NCI-H187 treated with DMSO at 0.1 percent for 48 hours (cell line): ENCODE results near the gene SLC35F3.
"Not testable (repeated sequence)": the region's sequence is repeated elsewhere in the genome, so short reads cannot be mapped to it uniquely, and the experiment has no call there.

Experiments
- DNase-seq: peaks from one replicate; lab custom pipeline; 2025; lab: John Stamatoyannopoulos, UW

Gene SLC35F3

DNA sequence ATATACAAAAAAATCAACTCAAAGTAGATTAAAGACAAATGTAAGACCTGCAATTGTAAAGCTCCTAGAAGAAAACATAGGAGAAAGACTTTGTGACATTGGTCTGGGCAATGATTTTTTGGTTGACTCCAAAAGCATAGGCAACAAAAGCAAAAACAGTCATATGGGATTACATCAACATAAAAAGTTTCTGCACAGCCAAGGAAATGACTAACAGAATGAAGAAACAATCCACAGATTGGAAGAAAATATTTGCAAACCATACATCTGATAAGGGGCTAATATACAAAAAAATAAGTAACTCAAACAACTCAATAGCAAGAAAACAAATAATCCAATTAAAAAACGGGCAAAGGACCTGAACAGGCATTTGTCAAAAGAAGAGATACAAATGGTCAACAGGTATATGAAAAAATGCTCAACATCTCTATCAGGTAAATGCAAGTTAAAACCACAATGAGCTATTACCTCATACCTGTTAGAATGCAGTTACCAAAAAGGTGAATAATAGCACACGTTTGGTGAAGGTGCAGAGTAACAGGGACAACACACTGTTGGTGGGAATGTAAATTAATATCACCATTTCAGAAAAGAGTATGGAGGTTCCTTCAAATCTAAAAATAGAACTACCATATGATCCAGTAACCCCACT, 295.1 kb downstream of the SLC35F3 start:
- DNase-seq, result no peak

DNA sequence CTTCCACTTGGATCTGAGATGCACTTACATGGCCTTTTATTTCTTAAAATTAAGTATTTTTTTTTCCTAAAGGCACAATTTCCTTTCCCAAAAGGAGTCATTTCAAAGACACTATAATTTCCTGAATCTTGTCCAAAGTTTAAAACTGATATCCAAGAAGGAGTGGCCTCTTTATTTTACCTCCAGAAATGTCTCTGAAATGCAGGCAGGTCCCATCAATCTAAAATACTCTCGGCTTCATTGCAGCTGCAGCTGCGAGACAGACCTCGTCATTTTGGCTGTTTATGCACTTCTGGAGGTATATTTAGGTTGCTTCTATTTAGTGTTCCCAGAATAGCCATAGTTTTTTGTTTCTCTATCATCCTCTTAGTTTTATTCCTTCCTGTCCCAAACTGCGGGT, 296.1 kb downstream of the SLC35F3 start:
- DNase-seq, result no peak

DNA sequence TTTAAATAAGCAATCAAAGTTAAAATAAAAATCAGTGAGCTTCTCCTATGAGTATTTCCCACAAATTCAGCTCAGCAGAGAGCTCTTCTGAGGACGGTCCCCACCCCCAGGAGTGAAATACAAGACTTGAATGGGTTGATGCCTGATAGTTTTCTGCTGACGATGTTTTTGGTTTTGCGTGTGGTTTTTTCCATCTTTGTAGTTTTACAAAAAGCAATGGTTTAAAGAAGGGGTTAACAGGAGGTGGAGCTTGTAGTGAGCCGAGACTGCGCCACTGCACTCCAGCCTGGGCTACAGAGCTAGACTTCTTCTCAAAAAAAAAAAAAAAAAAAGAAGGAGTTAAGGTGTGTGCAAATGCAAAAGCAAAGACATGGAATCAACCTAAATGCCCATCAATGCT, 297.1 kb downstream of the SLC35F3 start:
- no peak for DNase-seq

DNA sequence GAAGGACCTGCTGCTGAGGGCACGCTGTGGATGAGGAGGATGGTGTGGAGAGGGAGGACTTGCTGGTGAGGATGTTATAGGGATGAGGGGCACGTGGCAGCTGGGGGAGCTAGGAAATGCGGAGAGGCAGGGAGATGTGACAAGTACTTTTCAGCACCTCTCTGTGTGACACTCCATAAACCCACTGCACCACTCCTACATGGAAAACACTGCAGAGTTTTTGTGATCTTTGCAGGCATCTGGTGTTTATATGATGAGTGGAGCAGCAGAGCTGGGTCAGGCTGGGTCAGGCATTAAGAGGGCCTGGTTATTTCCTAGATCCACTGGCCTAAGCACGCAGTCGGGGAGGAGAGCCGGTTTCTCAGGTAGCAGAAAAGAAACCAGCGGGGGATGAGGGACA, 301.5 kb downstream of the SLC35F3 start:
- DNase-seq, result no peak

DNA sequence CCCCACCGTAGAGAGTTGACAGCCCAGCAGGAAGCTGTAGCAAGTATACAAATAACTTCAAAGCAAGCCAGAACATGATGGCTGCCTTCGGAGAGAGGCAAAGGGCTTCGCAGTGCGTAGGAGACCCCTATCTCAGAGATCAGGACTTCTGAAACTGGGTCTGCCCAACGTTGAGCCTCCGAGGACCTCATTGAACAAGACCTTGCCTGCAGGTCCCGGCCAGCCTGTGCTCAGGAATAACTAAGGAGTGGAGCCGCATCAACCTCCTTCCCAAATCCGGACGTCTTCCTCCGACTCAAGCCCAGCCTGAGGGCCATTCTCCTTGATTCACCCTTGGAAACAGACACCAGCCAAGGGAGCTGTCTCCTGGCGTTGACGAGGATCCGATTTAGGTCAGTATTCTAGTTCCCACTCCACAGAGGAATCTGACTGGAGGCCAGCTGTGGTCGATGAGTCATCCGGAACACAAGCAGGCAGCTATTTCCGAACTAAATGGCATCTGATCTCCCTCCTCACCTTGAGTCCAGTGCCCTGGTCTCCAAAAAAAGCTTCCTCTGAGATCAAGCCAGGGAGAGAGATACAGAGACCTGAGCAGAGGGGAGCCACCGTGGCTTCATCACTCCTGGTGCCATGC, 302.3 kb downstream of the SLC35F3 start:
- no peak for DNase-seq

DNA sequence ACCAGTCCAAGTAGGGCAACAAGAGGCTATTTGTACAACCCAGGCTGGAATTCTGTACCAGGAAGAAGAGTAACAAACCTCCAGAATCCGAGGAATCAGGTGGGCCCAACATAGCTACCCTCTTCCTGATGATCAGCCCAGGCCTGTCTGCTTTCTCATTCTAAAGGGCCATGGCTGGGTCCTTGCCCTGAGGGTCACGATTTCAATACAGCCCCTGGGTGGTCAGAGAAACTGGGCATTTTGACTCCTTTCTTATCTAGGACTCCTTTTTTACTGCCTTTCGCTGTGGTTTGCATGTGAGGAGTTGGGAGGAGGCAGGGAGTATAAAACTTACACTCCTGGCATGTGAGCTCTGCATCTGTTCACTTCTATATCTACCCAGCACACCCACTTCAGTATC, 303.9 kb downstream of the SLC35F3 start:
- no peak for DNase-seq

DNA sequence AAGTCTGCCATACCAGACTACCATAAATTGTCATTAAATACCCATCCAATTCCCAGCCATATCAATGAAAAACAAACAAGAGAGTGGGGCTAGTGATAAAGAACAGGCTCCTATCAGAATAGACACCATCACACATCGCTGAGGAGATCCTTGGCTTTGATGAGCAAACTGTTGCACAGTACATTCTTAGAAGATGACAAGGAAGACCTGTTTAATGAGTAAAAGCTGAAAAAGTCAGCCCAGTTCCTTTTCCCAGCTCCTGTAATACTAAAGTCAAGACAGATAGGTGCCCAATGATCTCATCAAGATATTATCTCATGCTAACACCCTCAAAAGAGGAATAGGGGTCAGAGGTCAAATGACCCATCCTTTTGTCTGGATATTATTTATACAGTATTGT, 304.3 kb downstream of the SLC35F3 start:
- no peak for DNase-seq

DNA sequence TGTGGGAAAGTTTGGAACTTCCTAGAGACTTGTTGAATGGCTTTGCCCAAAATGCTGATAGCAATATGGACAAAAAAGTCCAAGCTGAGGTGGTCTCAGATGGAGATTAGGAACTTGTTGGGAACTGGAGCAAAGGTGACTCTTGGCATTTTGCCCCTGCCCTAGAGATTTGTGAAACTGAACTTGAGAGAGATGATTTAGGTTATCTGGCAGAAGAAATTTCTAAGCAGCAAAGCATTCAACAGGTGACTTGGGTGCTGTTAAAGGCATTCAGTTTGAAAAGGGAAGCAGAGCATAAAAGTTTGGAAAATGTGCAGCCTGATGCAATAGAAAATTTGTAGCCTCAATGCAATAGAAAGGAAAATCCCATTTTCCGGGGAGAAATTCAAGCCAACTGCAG, 306.0 kb downstream of the SLC35F3 start:
- not testable (repeated sequence) for DNase-seq

DNA sequence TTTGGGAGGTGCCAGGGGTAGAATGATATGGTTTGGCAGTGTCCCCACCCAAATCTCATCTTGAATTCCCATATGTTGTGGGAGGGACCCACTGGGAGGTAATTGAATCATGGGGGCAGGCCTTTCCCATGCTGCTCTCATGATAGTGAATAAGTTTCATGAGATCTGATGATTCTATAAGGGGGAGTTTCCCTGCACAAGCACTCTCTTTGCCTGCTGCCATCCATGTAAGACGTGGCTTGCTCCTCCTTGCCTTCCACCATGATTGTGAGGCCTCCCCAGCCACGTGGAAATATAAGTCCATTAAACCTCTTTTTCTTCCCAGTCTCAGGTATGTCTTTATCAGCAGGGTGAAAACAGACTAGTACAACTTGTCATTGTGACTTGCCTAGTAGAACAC, 307.4 kb downstream of the SLC35F3 start:
- DNase-seq, result not testable (repeated sequence)

DNA sequence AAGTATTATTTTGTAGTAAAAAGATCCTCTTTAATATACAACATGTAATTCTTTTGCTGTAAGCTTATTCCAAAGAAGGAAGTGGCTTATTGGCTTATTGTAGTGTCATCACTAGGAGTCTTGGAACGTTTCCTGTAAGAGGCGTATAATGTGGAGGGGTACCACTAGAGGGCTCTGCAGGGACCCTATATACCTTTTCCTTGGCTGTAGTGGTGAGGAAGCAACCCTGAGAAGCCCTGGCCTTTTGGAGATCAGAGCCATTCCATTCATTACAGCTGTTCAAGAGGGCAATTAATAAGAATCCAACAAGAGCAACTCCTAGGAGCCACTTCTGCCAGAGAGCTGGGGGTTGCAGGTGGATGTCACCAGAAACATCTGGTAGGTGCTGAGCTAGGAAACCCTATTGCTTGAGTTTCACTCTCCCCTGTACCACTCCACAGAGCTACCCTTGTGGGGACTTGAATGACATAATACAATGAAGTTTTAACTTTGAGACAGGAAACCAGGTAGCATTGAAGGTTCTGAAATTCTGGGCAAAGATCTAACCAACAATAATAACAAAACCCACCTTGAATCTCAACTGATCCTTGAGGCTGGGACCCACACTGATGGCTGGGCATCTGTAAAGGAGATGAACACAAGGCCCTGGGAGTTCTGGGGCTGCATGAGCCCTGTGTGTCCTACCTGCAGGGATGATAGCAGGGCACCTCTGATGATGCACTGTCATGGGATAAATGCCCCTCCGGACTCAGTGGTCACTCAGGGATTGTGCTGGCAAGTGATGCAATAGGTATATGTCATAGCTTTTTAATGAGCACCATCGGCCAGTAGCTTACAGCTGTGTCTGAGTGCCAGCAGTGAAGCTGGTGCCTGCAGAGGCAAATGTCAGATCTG, 308.5 kb downstream of the SLC35F3 start:
- DNase-seq, result peak; percentile 4

DNA sequence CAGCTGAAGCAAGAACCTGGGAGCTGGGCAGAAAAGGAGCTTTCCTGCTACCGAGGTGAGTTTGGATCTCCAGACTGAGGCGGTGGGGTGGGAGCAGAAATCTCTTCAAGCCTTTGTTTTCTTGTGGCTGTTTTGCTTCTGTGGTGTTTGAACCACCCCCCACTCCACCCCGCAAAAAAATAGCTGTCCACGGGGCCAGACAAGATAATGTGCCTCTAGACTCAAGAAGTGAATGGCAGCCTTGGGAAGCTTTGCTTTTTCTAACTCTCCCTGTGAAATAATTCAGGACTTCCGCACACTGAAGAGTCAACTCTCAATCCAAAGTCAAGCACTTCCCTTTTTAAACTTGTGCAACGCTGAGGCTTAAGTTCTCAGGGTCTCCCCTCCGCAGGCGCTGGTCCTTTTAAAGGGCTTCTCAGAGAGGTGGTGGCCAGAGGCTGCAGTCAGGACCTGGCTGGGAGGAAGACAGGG, 309.2 kb downstream of the SLC35F3 start:
- no peak for DNase-seq

DNA sequence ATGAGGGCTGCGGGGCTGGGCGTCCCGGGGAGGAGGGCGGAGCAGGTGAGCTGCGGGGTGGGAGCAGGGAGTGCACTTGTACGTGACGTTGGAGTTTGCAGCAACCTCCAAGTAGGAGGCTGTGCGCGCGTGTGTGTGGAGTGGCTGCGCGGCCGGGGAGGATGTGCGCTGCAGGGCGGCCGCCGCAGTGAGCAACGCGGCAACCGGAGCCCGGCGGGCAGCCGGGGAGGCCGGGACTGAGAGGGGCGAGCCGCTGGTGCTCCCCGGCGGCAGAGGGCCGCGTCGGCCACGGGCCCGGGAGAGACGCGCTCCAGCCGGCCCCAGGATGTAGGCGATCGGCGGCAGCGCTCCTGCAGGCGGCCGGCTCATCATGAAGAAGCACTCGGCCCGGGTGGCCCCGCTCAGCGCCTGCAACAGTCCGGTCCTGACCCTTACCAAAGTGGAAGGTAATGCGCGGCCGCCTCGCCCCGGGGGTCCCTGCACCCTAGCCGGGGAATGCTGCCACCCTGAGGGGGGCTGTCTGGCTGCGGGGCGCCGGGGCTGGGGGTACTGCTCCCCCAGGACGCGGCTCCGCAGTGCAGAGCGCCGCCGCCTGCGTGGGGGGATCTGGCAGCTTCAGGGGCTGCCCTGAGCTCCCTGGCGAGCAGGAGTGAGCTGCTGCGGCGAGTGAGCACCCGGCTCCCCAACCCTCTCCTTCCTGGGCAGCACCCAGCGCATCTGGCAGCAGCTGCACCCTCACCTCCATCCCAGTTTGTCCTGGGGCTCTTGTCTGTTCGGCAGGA, 309.8 kb downstream of the SLC35F3 start:
- DNase-seq, result no peak

DNA sequence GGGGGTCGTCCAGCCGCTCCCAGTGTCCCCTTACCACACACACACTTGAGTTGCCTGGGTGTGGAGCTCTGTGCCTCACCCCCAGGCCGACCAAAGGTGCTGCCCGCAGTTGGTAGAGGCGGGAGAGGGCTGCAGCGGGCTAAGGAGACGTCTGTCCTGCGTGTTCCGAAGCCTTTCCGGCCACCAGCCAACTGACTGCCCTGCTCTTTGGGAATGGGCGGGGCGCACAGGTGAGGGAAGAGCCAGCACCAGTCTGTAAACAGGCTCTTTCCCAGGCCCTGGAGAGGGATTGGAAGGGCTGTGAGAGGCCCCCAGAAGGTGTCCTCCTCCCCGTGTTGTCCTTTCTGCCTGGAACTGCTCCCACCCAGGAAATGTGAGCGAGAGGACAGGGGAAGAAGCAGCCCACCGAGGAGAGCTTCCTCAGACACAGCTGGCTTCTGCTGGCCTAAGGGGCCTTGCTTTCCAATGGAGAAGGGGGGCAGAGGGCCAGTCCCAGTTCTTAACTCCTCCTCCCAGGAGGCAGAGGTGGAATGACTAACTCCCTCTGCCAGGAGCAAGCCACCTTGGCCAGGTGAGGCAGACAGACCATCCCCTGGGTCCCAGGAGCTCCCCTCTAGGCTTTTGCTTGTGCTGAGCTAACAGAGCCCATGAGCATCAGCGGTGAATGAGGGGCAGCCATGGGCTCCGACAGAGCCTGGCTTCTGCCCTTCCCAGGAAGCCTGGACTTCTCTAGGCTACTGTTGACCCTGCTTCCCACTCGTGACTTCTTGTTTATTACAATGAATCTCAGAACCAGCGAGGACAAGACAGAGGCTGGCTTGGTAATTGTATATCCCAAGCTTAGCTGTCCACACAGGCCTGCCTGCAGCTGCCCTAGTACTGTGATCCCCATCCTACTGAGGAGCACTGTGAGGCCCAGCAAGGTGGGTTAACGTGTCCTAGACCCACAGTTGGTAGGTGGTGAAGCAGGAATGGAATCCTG, 310.7 kb downstream of the SLC35F3 start:
- DNase-seq, result no peak

DNA sequence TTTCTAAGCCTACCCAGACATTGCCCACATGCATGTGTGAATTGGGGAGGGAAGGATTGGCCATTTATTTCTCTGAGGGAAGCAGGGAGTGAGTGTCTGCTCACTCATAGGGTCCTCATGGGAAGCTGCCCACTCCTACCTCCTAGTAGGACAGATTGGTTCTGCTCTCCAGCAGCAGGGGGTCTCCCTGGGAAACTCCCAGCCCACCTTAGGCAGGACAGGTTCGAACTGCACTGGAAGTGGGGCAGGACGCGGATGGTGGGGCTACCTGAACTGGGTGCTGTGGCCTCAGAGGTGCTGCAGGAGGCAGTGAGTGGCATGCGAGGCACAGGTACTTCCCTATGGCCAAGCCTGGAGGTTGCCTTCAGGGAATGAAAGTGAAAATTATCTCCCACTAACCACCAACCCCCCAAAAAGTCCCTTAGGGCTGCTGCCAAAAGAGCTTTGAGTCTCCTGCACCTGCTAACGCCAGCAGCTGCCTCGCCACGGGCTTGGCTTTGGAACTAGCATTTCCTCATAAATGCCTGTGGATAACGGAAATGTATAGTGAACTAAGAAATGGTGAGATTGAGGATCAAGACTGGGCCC, 311.7 kb downstream of the SLC35F3 start:
- no peak for DNase-seq

DNA sequence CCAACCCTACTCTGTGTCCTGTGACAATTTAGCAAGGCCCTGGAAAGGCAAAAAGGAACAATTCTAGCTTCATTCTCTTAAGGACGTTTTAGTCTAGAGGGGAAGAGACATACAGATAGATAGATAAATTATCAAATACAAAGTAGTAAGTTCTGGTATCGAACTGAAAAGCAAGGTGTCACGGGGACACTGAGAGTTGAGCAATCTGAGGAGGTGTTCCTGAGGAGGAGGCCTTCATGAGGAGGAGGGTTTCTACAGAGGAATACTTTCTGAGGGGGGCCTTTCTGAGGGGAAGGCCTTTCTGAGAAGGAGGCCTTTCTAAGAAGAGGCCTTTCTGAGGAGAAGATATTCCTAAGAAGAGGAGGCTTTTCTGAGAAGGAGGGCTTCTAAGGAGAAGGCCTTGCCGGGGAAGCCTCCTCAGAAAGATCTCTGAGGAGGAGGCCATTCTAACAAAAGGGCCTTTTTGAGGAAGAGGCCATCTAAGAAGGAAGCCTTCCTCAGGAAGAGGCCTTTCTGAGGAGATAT, 312.9 kb downstream of the SLC35F3 start:
- DNase-seq, result no peak

DNA sequence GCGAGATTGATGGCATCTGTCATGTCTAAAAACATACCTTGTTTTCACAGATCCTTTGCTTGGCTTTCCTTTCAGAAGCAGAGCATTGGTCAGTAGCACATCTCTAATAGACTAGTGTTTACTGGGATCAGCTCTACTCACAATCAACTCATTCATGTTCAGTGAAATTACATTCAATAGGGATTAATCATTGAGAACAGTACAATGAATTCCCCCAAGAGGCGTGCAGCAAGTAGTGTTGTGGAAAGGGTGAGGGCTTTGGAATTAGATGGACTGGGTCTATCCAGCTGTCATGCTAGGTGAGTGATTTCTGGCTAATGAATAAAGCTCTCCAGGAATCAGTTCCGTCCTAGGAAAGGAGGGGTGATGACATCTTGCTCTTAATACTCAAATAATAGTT, 313.6 kb downstream of the SLC35F3 start:
- no peak for DNase-seq

DNA sequence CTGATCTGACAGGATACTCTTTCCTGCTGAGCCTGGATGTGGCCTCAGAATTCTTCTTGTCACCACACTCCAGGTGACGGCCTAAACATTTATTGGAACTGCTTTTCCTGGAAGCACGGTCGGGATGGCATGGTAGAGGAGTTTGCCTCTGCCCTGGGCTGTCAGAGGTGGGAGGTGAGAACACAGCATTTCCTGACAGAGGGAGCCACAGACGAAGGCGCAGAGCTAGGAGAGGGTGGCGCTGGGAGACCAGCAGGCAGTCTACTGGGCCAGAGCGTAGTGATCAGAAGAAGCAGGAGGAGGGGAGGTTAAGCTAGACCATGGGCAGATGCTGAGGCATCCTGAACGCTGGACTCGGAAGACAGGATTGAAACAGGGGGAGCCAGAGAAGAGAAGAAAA, 315.2 kb downstream of the SLC35F3 start:
- DNase-seq, result no peak

DNA sequence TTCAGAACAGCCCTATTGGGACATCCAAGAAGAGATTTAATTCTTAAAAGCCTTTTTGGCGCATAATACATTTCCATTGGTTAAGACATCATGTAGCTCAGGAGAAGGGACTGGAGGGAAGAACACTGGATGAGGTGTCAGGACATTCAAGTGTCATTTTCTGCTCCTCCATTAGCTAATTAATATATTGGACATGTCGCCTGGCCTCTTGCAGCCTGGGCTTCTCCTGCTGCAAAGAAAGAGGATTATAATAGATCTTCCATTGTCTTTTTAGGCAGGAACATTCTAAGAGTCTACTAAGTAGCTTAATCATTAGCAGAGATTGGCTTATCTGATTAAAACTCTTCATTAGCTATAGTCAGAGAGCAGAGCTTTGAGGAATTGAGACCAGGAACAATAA, 317.1 kb downstream of the SLC35F3 start:
- no peak for DNase-seq

DNA sequence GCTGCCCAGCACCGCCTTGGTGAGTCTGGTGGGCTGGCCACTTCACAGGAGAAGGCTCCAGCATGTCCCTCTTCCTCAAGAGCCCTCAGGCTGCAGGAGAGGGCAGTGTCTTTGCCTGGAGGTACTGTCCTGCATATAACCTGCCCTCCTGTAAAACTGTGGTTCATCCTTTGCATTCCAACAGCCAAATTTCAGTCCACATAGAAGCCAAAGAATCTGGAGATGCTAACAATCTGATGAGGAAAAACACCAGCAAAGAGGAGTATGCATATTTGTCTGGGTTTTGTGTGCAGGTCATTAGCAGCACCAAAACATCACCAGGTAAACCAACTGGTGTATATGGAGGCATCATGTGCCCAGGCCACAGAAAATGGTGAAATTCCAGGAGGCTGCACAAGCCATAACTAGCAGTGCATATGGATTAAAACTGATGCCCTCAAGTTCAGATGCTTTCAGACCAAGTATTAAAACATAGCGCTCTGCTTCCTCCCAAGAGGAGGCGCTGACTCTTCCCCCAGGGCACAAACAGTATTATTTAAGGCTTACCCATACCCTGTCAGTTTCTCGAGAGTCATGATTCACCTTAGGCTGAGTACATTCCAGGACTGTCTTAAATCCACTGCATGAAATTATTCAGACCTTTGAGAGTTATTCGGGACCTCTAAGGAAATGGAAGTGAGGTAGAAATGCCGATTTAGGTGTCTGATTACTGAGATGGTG, 318.2 kb downstream of the SLC35F3 start:
- no peak for DNase-seq
